Stimulated activated naive CD8-positive, alpha-beta T cell treated with anti-CD3 and anti-CD28 coated beads, Interleukin-15, amount 100 ng/mL, for 72 hours (primary cell): ENCODE data around the gene SEC61B.
"Not testable (repeated sequence)": the region's sequence is repeated elsewhere in the genome, so short reads cannot be mapped to it uniquely, and the experiment has no call there.

Experiments
- ATAC-seq: fragments of 150-1000 bp; cut with Tn5 transposase; 2 replicates; pipeline ENCODE4 v1.10.0; 2021; ENCODE audit warnings: mild to moderate bottlenecking, moderate library complexity
- DNase-seq, 2 donors: peaks; one replicate each; pipeline ENCODE4 v3.0.0; 2021 to 2022
- H3K27ac Mint-ChIP-seq, 2 donors: one replicate each; pipeline ENCODE4 v1.8.0; 2022; ENCODE audit warnings: mild to moderate bottlenecking in 2 of 2, mixed read lengths in 2 of 2, moderate library complexity in 2 of 2
- H3K27me3 Mint-ChIP-seq: one replicate; pipeline ENCODE4 v1.8.0; 2022; ENCODE audit warnings: mixed read lengths
- H3K4me1 Mint-ChIP-seq: one replicate; pipeline ENCODE4 v1.8.0; 2022; ENCODE audit warnings: mild to moderate bottlenecking, mixed read lengths
- H3K4me3 Mint-ChIP-seq, 2 donors: one replicate each; pipeline ENCODE4 v1.8.0; 2022; ENCODE audit warnings: mild to moderate bottlenecking in 2 of 2, mixed read lengths in 2 of 2, moderate library complexity in 1 of 2
- H3K9me3 Mint-ChIP-seq, 2 donors: one replicate each; pipeline ENCODE4 v1.8.0; 2022; ENCODE audit warnings: mixed read lengths in 2 of 2

SEC61B gene

DNA sequence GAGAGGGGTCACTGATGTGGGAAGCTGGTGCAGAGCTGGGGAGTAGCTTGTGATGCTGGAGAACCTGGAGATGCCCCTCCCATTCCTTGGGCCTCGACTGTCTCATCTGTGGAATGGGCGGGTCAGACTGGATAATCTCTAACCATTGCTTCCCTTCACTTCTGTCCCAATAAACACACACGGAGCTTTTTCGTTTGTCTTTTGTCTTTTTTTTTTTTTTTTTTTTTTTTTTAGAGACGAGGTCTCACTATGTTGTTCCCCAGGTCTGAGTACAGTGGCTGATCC lies 36.8 kb upstream of the SEC61B start:
- H3K4me1 Mint-ChIP-seq = peaks cover 64% of the 10 kb centered on the region
- no peak overlapping the region for H3K27ac Mint-ChIP-seq
- no peak for DNase-seq
- no peak for ATAC-seq
- H3K9me3 Mint-ChIP-seq = no peaks in the 10 kb centered on the region
- H3K4me3 Mint-ChIP-seq = peak overlapping the region in 1 of 2 donors; percentile 81
- H3K27me3 Mint-ChIP-seq = peaks cover 11% of the 10 kb centered on the region

- H3K4me1 Mint-ChIP-seq = peaks cover 57% of the 10 kb centered on the region
- no peak overlapping the region for H3K4me3 Mint-ChIP-seq
Observed at GRCh38 chr9:99185934-99186333, 36.1 kb upstream of the SEC61B start.

DNA sequence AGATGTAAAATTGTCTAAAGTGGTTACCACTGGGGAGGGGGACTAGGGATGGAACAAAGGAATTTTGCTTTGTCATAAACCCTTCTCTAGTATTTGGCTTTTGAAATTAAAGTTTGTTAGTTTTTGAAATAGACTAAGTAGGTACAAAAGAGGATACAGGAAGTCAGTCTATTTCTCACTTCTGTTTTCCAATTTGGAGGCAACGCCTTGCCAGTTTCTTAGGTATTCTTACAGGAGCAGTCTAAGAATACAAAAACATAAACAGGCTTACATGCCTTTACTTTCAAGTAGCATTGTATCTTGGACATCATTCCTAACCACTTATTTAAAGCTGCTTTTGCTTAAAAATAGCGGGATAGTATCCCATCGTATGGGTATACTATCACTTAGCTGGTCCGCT lies 34.8 kb upstream of the SEC61B start:
- H3K4me3 Mint-ChIP-seq = no peak overlapping the region
- ATAC-seq (no peak), DNase-seq (no peak)
- no peak overlapping the region for H3K27ac Mint-ChIP-seq
- peaks cover 23% of the 10 kb centered on the region for H3K27me3 Mint-ChIP-seq
- no peaks in the 10 kb centered on the region for H3K9me3 Mint-ChIP-seq
- peaks cover 44% of the 10 kb centered on the region for H3K4me1 Mint-ChIP-seq

More at GRCh38 chr9:99185934-99186333, 36.1 kb upstream of the SEC61B start:
- DNase-seq (no peak), ATAC-seq (no peak)
- Mint-ChIP-seq H3K27ac (no peak overlapping the region), H3K27me3 (peaks cover 17% of the 10 kb centered on the region), H3K9me3 (no peaks in the 10 kb centered on the region)

DNA sequence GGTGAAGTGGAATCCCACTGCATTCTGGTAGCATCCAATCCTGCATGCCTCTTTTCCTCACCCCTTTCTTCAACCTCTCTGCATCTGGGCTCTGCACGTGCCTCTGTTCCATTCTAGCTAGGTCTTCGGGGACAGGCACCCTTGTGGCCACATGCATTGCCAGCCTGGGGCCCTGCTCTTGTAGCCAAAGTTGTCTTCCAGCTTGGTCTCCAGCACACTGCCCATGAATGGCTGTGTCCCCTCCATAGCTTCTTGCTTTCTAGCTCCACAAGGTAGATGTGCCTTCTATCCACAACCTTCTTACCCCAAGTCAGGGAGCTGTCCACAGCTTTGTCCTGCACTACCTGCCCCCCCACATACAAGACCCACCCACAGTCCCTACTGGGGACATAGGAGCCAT lies 32.9 kb upstream of the SEC61B start:
- no peaks in the 10 kb centered on the region for H3K9me3 Mint-ChIP-seq
- ATAC-seq (no peak), DNase-seq (no peak)
- H3K4me1 Mint-ChIP-seq = peaks cover 36% of the 10 kb centered on the region
- H3K27ac Mint-ChIP-seq = no peak overlapping the region
- H3K27me3 Mint-ChIP-seq = peaks cover 23% of the 10 kb centered on the region
- H3K4me3 Mint-ChIP-seq = no peak overlapping the region

GRCh38 chr9:99189887-99190596 lies 32.0 kb upstream of the SEC61B start:
- Mint-ChIP-seq H3K27me3 (peaks cover 23% of the 10 kb centered on the region), H3K9me3 (no peaks in the 10 kb centered on the region), H3K27ac (peak overlapping the region in 1 of 2 donors; percentile 66), H3K4me3 (no peak overlapping the region), H3K4me1 (peaks cover 27% of the 10 kb centered on the region)
- DNase-seq (no peak), ATAC-seq (no peak)

GRCh38 chr9:99190597-99191283 lies 31.3 kb upstream of the SEC61B start:
- ATAC-seq (no peak), DNase-seq (no peak)
- Mint-ChIP-seq H3K4me3 (no peak overlapping the region), H3K4me1 (peaks cover 21% of the 10 kb centered on the region), H3K27me3 (peaks cover 23% of the 10 kb centered on the region), H3K27ac (peak overlapping the region in 1 of 2 donors; percentile 41), H3K9me3 (no peaks in the 10 kb centered on the region)

- H3K9me3 Mint-ChIP-seq = no peaks in the 10 kb centered on the region
- ATAC-seq = peak; percentile 73
- peaks cover 22% of the 10 kb centered on the region for H3K4me1 Mint-ChIP-seq
- H3K27me3 Mint-ChIP-seq = peaks cover 23% of the 10 kb centered on the region
- peak overlapping the region in 1 of 2 donors; percentile 30 for H3K4me3 Mint-ChIP-seq
- peak overlapping the region in 1 of 2 donors; percentile 52 for H3K27ac Mint-ChIP-seq
- no peak for DNase-seq
Observed at GRCh38 chr9:99192786-99193465, 29.2 kb upstream of the SEC61B start.

GRCh38 chr9:99193466-99193821 lies 28.6 kb upstream of the SEC61B start:
- Mint-ChIP-seq H3K27me3 (peaks cover 19% of the 10 kb centered on the region), H3K4me1 (peaks cover 22% of the 10 kb centered on the region), H3K9me3 (no peaks in the 10 kb centered on the region), H3K27ac (peak overlapping the region in 1 of 2 donors; percentile 52), H3K4me3 (peak overlapping the region in 1 of 2 donors; percentile 30)
- ATAC-seq (peak; percentile 93), DNase-seq (no peak)

DNA sequence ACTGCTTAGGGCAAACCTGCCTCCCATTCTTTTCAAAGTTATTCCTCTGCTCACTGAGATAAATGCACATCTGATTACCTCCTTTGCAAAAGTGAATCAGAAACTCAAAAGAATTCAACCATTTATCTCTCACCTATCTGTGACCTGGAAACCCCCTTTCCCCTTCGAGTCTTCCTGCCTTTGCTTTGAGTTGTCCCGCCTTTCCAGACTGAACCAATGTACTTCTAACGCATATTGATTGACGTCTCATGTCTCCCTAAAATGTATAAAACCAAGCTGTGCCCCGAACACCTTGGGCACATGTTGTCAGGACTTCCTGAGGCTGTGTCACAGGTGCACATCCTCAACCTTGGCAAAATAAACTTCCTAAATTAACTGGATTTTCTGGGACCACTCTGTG lies 25.6 kb upstream of the SEC61B start:
- H3K27me3 Mint-ChIP-seq, H3K9me3 Mint-ChIP-seq, H3K4me3 Mint-ChIP-seq, ATAC-seq, H3K27ac Mint-ChIP-seq, DNase-seq: not testable (repeated sequence)
- H3K4me1 Mint-ChIP-seq = peaks cover 22% of the 10 kb centered on the region

GRCh38 chr9:99197124-99197630 lies 24.9 kb upstream of the SEC61B start:
- peaks cover 22% of the 10 kb centered on the region for H3K4me1 Mint-ChIP-seq
- H3K9me3 Mint-ChIP-seq = no peaks in the 10 kb centered on the region
- DNase-seq (no peak), ATAC-seq (no peak)
- no peak overlapping the region for H3K4me3 Mint-ChIP-seq
- H3K27me3 Mint-ChIP-seq = no peaks in the 10 kb centered on the region
- H3K27ac Mint-ChIP-seq = no peak overlapping the region

GRCh38 chr9:99197987-99198386 lies 24.1 kb upstream of the SEC61B start:
- Mint-ChIP-seq H3K9me3 (no peaks in the 10 kb centered on the region), H3K27ac (no peak overlapping the region), H3K4me1 (peaks cover 19% of the 10 kb centered on the region), H3K4me3 (no peak overlapping the region), H3K27me3 (no peaks in the 10 kb centered on the region)
- ATAC-seq (no peak), DNase-seq (no peak)

DNA sequence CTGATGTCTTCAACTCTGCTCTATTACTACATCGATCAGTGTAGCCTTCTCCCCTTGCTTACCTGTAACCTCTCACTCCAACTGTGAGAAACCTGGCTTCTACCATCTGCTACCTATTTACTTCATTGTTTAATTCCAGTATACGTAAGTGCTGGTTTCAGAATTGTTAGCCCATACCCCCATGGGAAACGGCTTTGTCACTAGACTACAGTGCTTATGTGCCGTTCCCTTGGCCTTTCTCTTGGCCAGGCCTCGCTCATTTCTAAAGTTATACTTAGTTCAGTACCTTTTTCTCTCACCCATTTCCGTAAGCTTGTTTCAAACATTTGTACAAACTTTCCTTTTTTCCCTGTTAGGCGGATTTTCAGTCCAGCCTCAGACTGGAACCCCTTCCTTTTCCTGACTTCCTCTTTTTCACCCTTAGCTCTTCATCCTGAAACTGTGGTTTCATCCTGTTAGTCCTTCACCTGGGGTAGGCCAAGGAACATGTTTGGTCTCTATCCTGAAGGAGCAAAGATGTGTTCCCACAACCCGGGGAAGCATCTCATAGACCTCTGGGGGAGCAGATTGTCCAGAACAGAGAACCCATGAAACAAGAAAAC lies 22.0 kb upstream of the SEC61B start:
- H3K4me1 Mint-ChIP-seq = peaks cover 11% of the 10 kb centered on the region
- H3K27me3 Mint-ChIP-seq = no peaks in the 10 kb centered on the region
- ATAC-seq = no peak
- no peak overlapping the region for H3K4me3 Mint-ChIP-seq
- no peak for DNase-seq
- no peak overlapping the region for H3K27ac Mint-ChIP-seq
- H3K9me3 Mint-ChIP-seq = no peaks in the 10 kb centered on the region

GRCh38 chr9:99201603-99202002 lies 20.5 kb upstream of the SEC61B start:
- Mint-ChIP-seq H3K4me1 (peaks cover 3% of the 10 kb centered on the region), H3K4me3 (no peak overlapping the region), H3K27ac (no peak overlapping the region), H3K27me3 (no peaks in the 10 kb centered on the region), H3K9me3 (peaks cover 1 to 5% of the 10 kb centered on the region in 2 donors)
- ATAC-seq (no peak), DNase-seq (no peak)

DNA sequence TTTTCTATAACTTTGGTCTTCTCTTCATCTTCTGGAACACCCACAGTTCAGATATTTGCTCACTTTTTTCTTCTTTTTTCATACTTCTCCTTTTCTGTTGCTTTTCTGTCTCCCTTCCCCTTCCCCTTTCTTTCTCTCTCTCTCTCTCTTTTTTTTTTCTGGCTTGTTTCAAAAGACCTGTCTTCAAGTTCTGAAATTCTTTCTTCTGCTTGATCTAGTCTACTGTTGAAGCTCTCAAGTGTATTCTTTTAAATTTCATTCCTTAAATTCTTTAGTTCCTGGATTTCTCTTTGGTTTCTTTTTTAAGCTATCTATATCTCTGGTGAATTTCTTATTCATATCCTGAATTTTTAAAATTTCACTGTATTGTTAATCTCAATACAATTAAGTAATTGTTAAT lies 11.5 kb upstream of the SEC61B start:
- Mint-ChIP-seq H3K27ac (no peak overlapping the region), H3K4me3 (no peak overlapping the region), H3K4me1 (no peaks in the 10 kb centered on the region), H3K27me3 (no peaks in the 10 kb centered on the region), H3K9me3 (peaks cover 7 to 22% of the 10 kb centered on the region in 2 donors)
- ATAC-seq = no peak
- DNase-seq = no peak

DNA sequence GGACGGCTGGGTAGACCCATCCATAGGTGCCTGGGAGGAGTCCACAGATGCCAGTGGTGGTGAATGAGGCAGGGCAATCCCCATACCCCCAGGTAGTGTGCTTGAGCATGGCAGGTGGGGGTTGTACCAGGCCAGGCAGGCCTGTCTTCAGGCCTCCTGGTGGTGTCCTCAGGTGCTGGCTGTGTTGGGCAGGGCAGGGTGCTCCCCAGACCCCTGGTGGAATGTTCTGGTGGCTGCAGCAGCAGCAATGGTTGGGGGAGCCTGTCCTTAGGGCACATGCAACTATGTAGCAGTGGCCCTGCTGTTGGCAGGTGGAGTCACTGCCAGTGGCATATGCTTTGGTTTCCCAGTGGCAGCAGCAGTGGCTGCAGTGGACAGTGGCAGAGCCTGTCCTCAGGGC lies 10.3 kb upstream of the SEC61B start:
- no peak for DNase-seq
- H3K4me1 Mint-ChIP-seq = no peaks in the 10 kb centered on the region
- H3K27me3 Mint-ChIP-seq = no peaks in the 10 kb centered on the region
- H3K4me3 Mint-ChIP-seq = no peak overlapping the region
- ATAC-seq = peak; percentile 60
- H3K9me3 Mint-ChIP-seq = peaks cover 4 to 20% of the 10 kb centered on the region in 2 donors
- H3K27ac Mint-ChIP-seq = no peak overlapping the region

DNA sequence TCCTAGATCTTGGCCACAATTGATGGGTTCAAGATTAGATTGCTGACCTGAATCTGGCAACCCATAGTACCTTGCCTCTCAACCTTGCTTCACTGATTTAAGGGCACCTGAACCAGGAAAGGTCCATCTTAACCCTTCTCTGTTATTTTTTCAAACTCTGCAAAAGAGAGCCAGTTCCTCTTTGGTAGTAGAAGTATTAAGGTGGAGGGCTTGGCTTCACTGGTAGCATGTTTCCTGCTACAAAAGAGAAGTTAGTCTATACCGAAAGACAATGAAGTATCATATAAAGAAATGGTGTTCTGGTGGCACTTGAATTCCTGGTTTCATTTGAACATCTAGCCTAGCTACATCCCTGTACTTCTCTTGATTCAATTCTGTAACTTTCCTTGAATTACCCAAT lies 8.9 kb upstream of the SEC61B start:
- Mint-ChIP-seq H3K4me3 (no peak overlapping the region), H3K4me1 (peaks cover 10% of the 10 kb centered on the region), H3K27me3 (no peaks in the 10 kb centered on the region), H3K9me3 (peaks cover 0 to 20% of the 10 kb centered on the region in 2 donors), H3K27ac (no peak overlapping the region)
- DNase-seq (no peak), ATAC-seq (no peak)
